Measurements from ENCODE around the gene RBM33. TPM values are rescaled to one million over a fixed set of nuclear protein-coding genes. Genes with fewer than 3 reads are reported as not detected.
A peak's percentile ranks its signal among the peaks of the same experiment; 100 is the strongest.

The RBM33 gene
- total RNA-seq, 8 experiments from 2014 or later, result 13.3 to 52.0 (median 29.3) TPM

DNA sequence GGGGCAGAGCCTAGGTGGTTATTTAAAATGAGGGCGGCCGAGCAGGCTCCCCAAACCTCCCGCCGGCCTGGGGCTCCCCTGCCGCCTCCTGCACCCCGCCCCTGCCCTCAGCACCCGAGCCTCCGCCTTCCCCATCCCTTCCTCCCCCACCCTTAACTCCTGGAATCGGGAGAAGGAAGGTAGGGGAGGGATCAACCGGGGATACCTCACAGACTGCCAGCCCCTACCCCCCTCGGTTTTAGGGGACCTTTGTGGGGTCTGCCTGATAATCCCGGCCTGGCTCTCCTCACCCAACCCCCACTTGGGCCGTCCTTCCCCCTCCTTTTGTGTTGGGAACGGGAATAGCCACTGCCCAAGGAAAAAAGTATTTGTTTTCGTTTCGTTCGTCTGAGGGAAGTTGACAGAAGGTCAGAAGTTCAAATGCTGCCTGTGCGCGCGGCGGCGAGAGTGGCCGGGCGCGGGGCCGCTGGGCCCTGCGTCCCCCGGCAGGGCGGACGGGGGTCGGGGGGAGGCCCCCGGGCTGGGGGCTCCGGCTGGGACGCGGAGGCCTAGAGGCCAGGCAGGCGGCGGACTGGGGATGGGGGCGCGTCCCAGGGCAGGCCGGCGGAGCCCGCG is 165.0 kb downstream of the RBM33 start:
- 0% methylated on average over 1 to 2 of the region's 43 CpGs; no CpG with 5 or more reads in 8 of the 10 experiments for WGBS, 10 experiments
- in situ Hi-C loops (cut with MboI; ENCODE audit: low pct_unique_long_range_greater_than_20kb in 2 of 9, low sequenced_read_pairs in 9 of 9, unreplicated experiment in 9 of 9), result loop anchor here in 3 of 9 experiments (25.0 kb wide), 2 partner anchors 653 to 1003 kb away; no protein-coding TSS in a partner anchor
- ATAC-seq (replicated peaks in 6 of 8), result no peak
- Histone ChIP-seq H3K27ac (no peak overlapping the region), H3K4me1 (replicated peaks in 1 of 2) (peaks cover 21 to 26% of the 10 kb centered on the region in 2 donors), H3K4me3 (peak overlapping the region in 4 of 5 donors; percentile 11 to 59 (median 23))

DNA sequence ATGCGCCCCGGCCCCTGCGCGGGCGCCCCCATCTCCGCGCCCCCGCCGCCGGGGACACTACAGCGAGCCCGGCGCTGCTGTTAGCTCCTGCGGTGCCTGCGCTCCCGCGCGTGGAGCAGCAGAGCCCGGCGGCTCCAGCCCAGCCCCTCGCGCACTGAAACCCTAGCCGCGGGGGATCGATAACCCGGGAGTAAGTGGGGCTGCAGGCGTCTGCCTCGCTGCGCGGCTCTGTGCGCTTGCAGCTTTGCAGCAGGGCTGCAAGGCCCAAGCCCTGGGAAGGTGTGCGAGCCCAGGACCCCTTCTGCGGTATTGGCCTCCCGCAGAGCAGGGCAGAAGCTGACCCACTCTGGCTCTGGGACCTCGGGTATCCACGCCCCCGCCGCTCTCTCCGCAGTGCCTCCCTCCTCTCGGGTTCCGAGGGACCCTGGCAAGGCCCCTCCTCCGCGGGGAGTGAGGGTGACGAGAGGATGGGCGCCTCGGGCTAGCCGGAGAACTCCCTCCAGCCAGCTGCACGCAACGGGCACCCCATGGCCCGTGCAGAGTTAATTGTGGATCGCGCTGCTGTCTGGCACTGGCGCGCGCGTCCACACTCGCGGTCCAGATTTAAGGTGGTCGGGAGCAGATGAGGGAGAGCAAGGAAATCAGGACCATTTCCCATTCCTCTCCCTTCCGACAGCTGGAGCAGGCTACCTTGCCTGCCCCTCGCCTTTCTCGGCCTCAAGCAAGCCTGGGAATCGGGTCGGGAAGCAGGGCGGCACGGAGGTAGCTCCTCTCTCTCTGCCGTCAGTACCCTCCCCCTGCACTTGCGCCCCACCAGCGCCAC is 165.7 kb downstream of the RBM33 start:
- H3K4me3 ChIP-seq, result peak overlapping the region in 4 of 5 donors; percentile 11 to 59 (median 23)
- ATAC-seq (replicated peaks in 6 of 8), result peak in 1 of 8 experiments; percentile 5
- 0 to 14% (median 1%) methylated on average over 1 to 23 of the region's 69 CpGs; no CpG with 5 or more reads in 4 of the 10 experiments for WGBS, 10 experiments
- in situ Hi-C loops (cut with MboI; ENCODE audit: low pct_unique_long_range_greater_than_20kb in 2 of 9, low sequenced_read_pairs in 9 of 9, unreplicated experiment in 9 of 9), result loop anchor here in 4 of 9 experiments (10.0 to 25.0 kb wide), 3 partner anchors 652 to 1002 kb away; no protein-coding TSS in a partner anchor
- H3K4me1 ChIP-seq (replicated peaks in 1 of 2), result peaks cover 21 to 26% of the 10 kb centered on the region in 2 donors
- no peak overlapping the region for H3K27ac ChIP-seq

DNA sequence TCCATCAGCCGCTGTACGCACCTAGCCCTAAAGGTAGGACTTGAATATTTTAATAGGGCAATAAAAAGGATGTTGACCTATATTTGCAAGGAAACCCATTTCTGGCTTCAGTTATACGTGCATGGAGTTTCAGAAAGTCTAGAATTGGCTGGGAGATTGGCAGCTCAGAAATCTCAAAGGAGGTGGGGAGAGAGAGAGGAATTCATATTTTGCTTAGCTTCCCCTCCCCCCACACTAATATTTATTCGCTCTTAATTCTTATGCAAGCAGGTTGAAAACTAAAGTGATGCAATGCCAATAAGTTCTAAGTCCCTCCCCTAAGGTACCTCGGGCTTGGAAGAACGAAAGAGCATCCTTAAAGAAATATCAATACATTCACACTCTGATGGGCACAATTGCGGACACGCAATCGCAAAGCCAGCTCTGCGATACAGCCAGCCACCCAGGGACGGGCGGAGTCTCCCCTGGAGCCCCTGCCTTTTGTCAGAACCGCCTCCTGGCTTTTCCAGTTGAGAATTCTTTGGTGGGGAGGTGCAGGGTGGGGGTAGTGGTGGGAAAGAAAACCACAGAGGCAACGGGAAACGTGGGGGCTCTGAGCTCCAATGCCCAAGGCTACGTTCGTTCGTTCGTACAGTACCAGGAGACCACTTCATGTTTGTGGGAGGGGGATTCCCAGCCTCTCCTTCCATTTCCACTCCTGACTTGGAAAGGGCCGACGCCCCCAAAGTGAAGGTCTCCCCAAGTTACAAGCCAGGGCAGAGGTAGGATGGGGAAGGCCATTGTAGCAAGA is 166.5 kb downstream of the RBM33 start:
- in situ Hi-C loops (cut with MboI; ENCODE audit: low pct_unique_long_range_greater_than_20kb in 2 of 9, low sequenced_read_pairs in 9 of 9, unreplicated experiment in 9 of 9), result loop anchor here in 4 of 9 experiments (10.0 to 25.0 kb wide), 3 partner anchors 651 to 1001 kb away; no protein-coding TSS in a partner anchor
- peak overlapping the region in 3 of 5 donors; percentile 13 to 59 (median 30) for H3K4me3 ChIP-seq
- peaks cover 21 to 26% of the 10 kb centered on the region in 2 donors for H3K4me1 ChIP-seq (replicated peaks in 1 of 2)
- ATAC-seq (replicated peaks in 6 of 8), result no peak
- WGBS, 10 experiments, result 0 to 11% (median 1%) methylated on average over 1 to 11 of the region's 21 CpGs
- H3K27ac ChIP-seq, result no peak overlapping the region

DNA sequence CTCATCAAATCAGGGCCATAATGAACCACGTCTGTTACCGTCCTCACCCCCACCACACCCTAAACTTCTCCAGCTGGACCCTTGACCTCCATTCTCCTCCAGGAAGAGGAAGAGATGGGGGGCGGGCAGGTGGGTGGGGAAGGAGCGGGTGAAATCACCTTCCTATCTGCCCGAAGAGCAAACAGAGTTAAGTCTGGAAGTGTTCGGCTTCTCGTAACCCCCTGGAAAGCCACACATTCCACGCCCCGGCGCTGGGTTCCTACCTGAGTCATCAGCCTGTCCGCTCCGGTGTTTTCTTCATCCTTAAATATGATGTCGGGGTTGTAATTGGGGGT is 167.1 kb downstream of the RBM33 start:
- Histone ChIP-seq H3K4me1 (replicated peaks in 1 of 2) (peaks cover 21 to 26% of the 10 kb centered on the region in 2 donors), H3K4me3 (peak overlapping the region in 3 of 5 donors; percentile 29 to 59 (median 30)), H3K27ac (no peak overlapping the region)
- in situ Hi-C loops (cut with MboI; ENCODE audit: low pct_unique_long_range_greater_than_20kb in 2 of 9, low sequenced_read_pairs in 9 of 9, unreplicated experiment in 9 of 9), result loop anchor here in 4 of 9 experiments (10.0 to 25.0 kb wide), 3 partner anchors 651 to 1001 kb away; no protein-coding TSS in a partner anchor
- 0 to 4% (median 0%) methylated on average over 1 to 6 of the region's 13 CpGs; no CpG with 5 or more reads in 7 of the 10 experiments for WGBS, 10 experiments
- ATAC-seq (replicated peaks in 6 of 8), result no peak

DNA sequence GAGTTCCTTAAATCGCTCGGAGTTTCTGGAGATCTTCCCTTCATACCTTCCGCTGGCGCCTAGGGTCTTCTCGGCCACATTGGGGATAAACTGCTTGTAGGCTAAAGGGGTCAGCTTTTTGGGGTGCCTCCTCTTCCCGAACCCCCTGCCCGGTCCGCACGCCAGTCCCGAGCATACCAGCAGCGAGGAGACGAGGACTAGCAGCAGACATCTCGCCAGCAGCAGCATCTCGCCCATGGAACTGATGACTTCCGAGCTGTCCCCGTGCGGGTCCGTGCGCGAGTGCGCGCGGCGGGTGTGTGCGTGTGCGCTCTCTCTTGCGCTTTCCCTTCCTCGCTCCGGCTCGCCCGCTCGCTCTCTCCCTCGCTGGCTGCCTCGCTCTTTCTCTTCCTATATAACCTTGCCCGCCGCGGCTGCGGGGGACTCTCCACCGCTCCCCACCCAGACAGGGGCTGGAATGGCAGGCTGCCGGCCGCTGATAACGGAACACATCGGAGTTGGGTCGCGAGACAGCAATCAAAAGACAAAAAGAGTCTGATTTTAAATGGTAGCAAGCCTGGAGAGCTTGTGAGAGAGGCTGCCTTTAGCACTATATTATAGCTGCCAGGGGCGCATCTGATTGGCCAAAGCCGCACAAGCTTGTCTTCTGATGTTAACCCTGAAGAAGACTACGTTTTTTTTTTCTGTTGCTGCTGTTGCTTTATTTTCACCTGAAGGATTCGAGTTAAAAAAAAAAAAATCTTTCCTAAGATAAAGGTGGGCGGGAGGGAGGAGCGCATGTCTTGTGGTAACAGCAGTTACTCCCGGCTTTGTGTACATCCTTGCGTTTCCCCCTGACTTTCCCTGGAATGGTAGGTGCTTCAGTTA is 167.7 kb downstream of the RBM33 start, which contains the start of gene SHH:
Gene SHH, minus strand, starts transcription at position 569 of the 867 bp plus-strand sequence. Its CDS starts 341 bp downstream, at position 228.
- no peak within 1 kb of the TSS for H3K27ac ChIP-seq
- peak within 1 kb of the TSS in 4 of 5 donors; percentile 9 to 59 (median 30) for H3K4me3 ChIP-seq
- in situ Hi-C loops (cut with MboI; ENCODE audit: low pct_unique_long_range_greater_than_20kb in 2 of 9, low sequenced_read_pairs in 9 of 9, unreplicated experiment in 9 of 9), result loop anchor here in 4 of 9 experiments (10.0 to 25.0 kb wide), 3 partner anchors 650 to 1000 kb away; no protein-coding TSS in a partner anchor
- ATAC-seq (replicated peaks in 6 of 8), result peak in 6 of 8 experiments; percentile 7 to 49 (median 28)
- WGBS, 10 experiments, result 0 to 15% (median 0%) methylated on average over 3 to 25 of the region's 53 CpGs; no CpG with 5 or more reads in 3 of the 10 experiments
- H3K4me1 ChIP-seq (replicated peaks in 1 of 2), result peaks cover 21 to 26% of the 10 kb centered on the region in 2 donors

DNA sequence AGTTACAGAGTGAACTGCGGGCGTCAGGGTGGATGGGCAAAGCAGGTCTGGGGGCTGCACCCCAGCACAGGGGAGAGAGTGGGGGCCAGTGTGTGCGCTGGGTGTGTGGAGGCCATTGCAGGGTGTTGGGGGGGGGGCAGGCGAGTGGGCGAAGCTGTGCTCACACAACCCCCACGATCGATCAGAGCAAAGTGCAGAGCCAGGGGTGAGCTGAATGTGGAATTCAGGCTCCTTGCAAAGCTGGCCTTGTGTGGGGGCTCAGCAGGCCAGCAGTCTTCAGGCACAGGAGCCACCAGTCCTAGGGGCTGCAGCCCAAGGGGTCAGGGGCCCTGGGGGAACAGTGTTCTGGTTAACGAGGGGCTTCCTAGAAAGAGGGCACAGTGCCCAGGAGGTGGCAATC is 168.7 kb downstream of the RBM33 start:
- Histone ChIP-seq H3K27ac (no peak overlapping the region), H3K4me3 (no peak overlapping the region), H3K4me1 (replicated peaks in 1 of 2) (peaks cover 13 to 24% of the 10 kb centered on the region in 2 donors)
- no peak for ATAC-seq (replicated peaks in 6 of 8)
- WGBS, 10 experiments, result 33 to 57% (median 40%) methylated on average over 1 to 2 of the region's 8 CpGs; no CpG with 5 or more reads in 7 of the 10 experiments
- in situ Hi-C loops (cut with MboI; ENCODE audit: low pct_unique_long_range_greater_than_20kb in 2 of 9, low sequenced_read_pairs in 9 of 9, unreplicated experiment in 9 of 9), result loop anchor here in 4 of 9 experiments (10.0 to 25.0 kb wide), 3 partner anchors 649 to 999 kb away; no protein-coding TSS in a partner anchor

DNA sequence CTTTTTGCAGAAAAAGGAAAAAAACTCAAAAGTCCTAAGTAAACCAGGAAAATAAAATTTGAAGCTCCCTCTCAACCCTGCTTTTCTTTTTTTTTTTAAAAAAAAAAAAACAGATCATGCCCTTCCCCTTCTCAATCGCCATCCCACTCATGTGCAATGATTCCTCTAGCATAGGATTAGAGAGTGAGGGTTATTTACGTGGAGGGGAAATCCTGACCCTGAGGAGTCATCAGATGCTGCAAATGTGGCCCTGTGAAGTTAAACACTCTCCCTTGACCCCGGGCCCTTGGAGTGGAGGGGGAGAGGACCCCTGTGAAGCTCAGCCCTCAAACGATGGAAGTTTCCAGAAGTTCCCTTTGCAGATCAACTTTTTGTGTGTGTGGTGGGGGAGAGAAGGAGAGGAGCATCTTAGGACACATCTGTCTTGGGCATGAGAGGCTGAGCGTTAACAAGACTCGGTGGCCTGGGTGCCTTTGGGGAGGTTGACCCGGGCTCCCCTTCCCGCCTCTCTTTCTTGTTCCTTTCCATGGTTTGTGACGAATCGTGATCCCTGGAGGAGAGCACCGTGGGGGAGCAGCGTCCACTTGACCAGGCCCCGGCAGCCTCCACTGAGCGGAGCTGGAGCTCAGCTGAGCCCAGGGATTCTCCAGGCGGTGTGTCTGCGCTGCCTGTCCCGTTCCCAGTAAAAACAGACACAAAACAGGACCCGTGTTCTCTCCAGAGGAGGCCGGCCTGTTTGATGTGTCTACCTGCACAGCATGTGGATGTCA is 169.3 kb downstream of the RBM33 start:
- 0 to 40% (median 12%) methylated on average over 1 to 7 of the region's 19 CpGs; no CpG with 5 or more reads in 2 of the 10 experiments for WGBS, 10 experiments
- Histone ChIP-seq H3K4me3 (no peak overlapping the region), H3K27ac (no peak overlapping the region), H3K4me1 (replicated peaks in 1 of 2) (peaks cover 12 to 18% of the 10 kb centered on the region in 2 donors)
- ATAC-seq (replicated peaks in 6 of 8), result no peak
- in situ Hi-C loops (cut with MboI; ENCODE audit: low pct_unique_long_range_greater_than_20kb in 2 of 9, low sequenced_read_pairs in 9 of 9, unreplicated experiment in 9 of 9), result loop anchor here in 4 of 9 experiments (10.0 to 25.0 kb wide), 3 partner anchors 649 to 999 kb away; no protein-coding TSS in a partner anchor

DNA sequence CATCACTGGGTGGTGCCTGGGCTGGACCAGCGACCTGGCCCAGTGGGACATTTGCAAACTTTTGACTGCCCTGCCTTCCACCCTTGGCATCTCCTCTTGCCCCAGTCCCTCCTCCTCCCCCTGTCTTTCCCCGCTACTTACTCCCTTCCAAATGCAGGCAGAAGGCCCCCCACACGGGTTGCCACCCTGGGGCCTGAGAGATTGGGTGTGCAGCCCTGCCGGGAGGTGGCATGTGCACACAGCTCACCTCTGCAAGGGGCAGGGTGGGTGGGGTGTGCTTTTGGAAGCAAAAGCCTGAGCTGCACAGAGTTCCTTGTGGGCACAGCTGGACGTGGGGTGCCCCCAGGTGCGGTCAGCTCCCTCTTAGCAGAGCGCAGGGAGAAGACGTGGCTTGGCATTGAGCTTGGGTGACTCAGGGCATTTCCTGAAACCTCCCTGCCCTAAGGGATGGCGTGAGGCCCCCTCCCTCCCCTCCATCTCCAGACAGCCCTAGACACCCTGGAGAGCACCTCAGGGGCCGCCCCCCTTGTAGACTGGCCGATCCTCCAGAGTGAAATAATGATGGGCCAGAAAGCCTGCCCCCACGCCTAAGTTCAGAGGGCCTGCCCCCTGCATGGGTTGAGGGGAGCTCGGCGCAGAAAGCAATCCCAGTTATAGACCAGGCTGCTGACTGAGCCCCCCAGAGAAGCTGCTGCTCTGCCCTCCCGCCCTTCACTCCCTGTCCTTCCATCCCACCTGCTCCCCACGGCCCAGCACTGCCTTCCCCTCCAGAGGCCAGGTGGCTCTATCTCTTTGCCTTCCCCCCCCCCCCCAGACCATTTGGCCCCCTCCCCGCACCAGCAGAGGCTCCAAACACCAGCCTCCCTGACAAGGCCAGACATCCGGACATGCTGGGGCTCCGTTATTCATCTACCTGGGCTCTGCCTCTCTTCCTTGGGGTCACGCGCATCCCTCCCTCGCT is 170.1 kb downstream of the RBM33 start:
- in situ Hi-C loops (cut with MboI; ENCODE audit: low pct_unique_long_range_greater_than_20kb in 2 of 9, low sequenced_read_pairs in 9 of 9, unreplicated experiment in 9 of 9), result loop anchor here in 4 of 9 experiments (10.0 to 25.0 kb wide), 3 partner anchors 648 to 998 kb away; no protein-coding TSS in a partner anchor
- Histone ChIP-seq H3K4me1 (replicated peaks in 1 of 2) (peaks cover 5 to 11% of the 10 kb centered on the region in 2 donors), H3K4me3 (no peak overlapping the region), H3K27ac (no peak overlapping the region)
- WGBS, 10 experiments, result 5 to 20% methylated on average over 1 to 4 of the region's 22 CpGs; no CpG with 5 or more reads in 8 of the 10 experiments
- peak in 2 of 8 experiments; percentile 45 to 51 for ATAC-seq (replicated peaks in 6 of 8)

DNA sequence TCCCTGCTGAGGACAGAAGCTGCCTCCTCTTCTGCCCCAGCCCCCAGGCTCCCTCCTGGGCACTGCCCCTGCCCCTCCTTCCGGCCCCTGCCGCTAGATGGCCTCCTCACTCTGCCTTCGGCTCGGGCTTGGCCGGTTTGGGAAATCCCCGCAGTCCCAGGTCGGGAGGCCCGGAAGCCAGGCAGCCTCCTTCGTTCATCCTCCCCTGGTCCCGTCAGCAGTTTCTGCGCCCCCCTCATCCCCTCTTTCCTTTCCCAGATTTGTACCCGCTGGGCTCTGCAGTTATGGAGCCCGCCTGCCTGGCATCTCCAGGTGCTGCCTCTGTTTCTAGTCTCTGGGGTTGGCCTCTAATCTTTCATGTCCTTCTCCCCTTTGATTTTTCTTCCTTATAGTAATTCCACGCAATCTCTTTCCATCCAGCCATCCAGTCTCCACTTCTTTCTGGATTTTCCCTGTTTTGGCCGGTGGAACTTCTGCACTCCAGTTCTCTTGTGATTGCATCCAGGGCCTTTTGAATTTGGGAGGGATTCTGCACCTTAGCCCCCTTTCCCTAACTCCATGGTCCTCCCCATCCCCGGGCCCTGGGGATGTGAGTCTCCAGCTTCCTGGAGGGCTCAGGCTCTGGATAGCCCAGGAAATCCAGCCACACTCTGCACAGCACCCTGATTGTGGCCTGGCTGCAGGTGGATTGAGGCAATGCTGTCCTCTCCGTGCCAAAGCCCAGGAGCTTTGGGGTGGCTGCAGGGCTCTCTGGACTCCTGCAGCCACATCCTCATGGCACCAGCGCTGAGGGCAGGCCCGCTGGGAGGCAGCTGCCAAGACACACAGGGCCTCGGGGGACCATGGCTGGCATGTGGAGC is 171.1 kb downstream of the RBM33 start:
- ATAC-seq (replicated peaks in 6 of 8), result peak in 7 of 8 experiments; percentile 50 to 91 (median 67)
- H3K4me3 ChIP-seq, result no peak overlapping the region
- H3K4me1 ChIP-seq (replicated peaks in 1 of 2), result peaks cover 0 to 8% of the 10 kb centered on the region in 2 donors
- WGBS, 10 experiments, result 23 to 63% (median 40%) methylated on average over 1 to 7 of the region's 20 CpGs; no CpG with 5 or more reads in 5 of the 10 experiments
- H3K27ac ChIP-seq, result no peak overlapping the region
- in situ Hi-C loops (cut with MboI; ENCODE audit: low pct_unique_long_range_greater_than_20kb in 2 of 9, low sequenced_read_pairs in 9 of 9, unreplicated experiment in 9 of 9), result loop anchor here in 4 of 9 experiments (10.0 to 25.0 kb wide), 3 partner anchors 647 to 997 kb away; no protein-coding TSS in a partner anchor

Measured in motor neuron (in vitro differentiated cells).